ENCODE results near the gene LIPG.

Gene LIPG

DNA sequence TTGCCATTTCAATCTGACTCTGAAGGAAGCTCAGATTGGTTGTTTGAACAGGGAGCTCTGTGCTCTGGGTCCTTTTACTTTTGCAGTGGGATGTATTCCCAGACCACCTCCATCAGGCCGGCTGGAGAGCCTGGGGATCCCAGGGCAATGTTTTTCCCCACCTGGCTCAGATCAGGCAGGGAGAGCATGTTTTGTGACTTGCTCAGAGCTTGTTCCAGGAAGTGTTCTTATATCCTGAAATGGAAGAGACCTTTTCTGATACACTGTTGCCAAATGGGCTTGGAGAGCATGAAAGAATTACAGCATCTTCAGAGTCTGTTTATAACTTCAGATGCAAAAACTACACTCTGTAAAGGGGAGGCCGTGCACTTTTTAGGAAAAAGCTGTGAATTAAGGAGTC, 56.0 kb downstream of the LIPG start:
- H2BK15ac ChIP-seq (ENCODE audit: low read length), result no peak overlapping the region
- H4K91ac ChIP-seq (ENCODE audit: low read depth, low read length, poor library complexity), result no peak overlapping the region
- H2AK5ac ChIP-seq (ENCODE audit: low read depth, low read length), result no peak overlapping the region
- no CpG with 5 or more reads among the region's 2 CpGs for WGBS, 2 donors (ENCODE audit: extremely low coverage in 2 of 2, insufficient read length in 2 of 2, insufficient replicate concordance in 1 of 2)
- H2BK120ac ChIP-seq (ENCODE audit: low read depth, low read length), result no peak overlapping the region
- H3K4ac ChIP-seq (ENCODE audit: low read length), result no peak overlapping the region
- no peak overlapping the region for H2BK12ac ChIP-seq (ENCODE audit: low read length)
- H3K27me3 ChIP-seq (ENCODE audit: control insufficient read depth in 3 of 3, insufficient read depth in 3 of 3, low read depth in 1 of 3, low read length in 3 of 3), result no peaks in the 10 kb centered on the region
- no peaks in the 10 kb centered on the region for H3K36me3 ChIP-seq (replicated peaks in 1 of 2; ENCODE audit: control insufficient read depth in 2 of 2, insufficient read depth in 2 of 2, low read length in 2 of 2)
- no peak overlapping the region for H3K18ac ChIP-seq (ENCODE audit: low read length)
- H2AFZ ChIP-seq (ENCODE audit: low read length), result no peak overlapping the region
- no peak overlapping the region for H4K8ac ChIP-seq (ENCODE audit: low read depth, low read length)
- H3K23ac ChIP-seq (ENCODE audit: low read depth, low read length, poor library complexity), result no peak overlapping the region
- no peak overlapping the region for H3K4me3 ChIP-seq (ENCODE audit: low read length in 2 of 2)
- peaks cover 23 to 51% of the 10 kb centered on the region in 2 donors for H3K4me1 ChIP-seq (ENCODE audit: control insufficient read depth in 2 of 2, insufficient read depth in 1 of 2, low read depth in 1 of 2, low read length in 2 of 2)
- H3K9me3 ChIP-seq (replicated peaks in 1 of 2; ENCODE audit: control insufficient read depth in 2 of 2, insufficient read depth in 1 of 2, low read depth in 1 of 2, low read length in 2 of 2), result no peaks in the 10 kb centered on the region
- H2BK5ac ChIP-seq (ENCODE audit: low read length), result no peak overlapping the region
- H3K9ac ChIP-seq (ENCODE audit: low read depth, low read length, poor library complexity), result no peak overlapping the region
- no peak for DNase-seq (ENCODE audit: low spot score)
- H3K4me2 ChIP-seq (ENCODE audit: insufficient read depth, low read length, poor library complexity, severe bottlenecking), result no peak overlapping the region
- no peak overlapping the region for H3K27ac ChIP-seq (replicated peaks; ENCODE audit: low read length)
- H3K79me1 ChIP-seq (ENCODE audit: low read depth, low read length), result no peaks in the 10 kb centered on the region
- H3K14ac ChIP-seq (ENCODE audit: low read length), result no peak overlapping the region

GRCh38 chr18:49618742-49619681, 57.2 kb downstream of the LIPG start:
- no peaks in the 10 kb centered on the region for H3K9me3 ChIP-seq (replicated peaks in 1 of 2; ENCODE audit: control insufficient read depth in 2 of 2, insufficient read depth in 1 of 2, low read depth in 1 of 2, low read length in 2 of 2)
- peaks cover 14 to 40% of the 10 kb centered on the region in 2 donors for H3K4me1 ChIP-seq (ENCODE audit: control insufficient read depth in 2 of 2, insufficient read depth in 1 of 2, low read depth in 1 of 2, low read length in 2 of 2)
- H2AFZ ChIP-seq (ENCODE audit: low read length), result peak overlapping the region; percentile 60
- H3K4me2 ChIP-seq (ENCODE audit: insufficient read depth, low read length, poor library complexity, severe bottlenecking), result no peak overlapping the region
- DNase-seq (ENCODE audit: low spot score), result no peak
- H2BK5ac ChIP-seq (ENCODE audit: low read length), result no peak overlapping the region
- peak overlapping the region; percentile 9 for H3K27ac ChIP-seq (replicated peaks; ENCODE audit: low read length)
- peak overlapping the region; percentile 65 for H2BK12ac ChIP-seq (ENCODE audit: low read length)
- peak overlapping the region; percentile 29 for H3K18ac ChIP-seq (ENCODE audit: low read length)
- no peak overlapping the region for H2BK120ac ChIP-seq (ENCODE audit: low read depth, low read length)
- WGBS, 2 donors (ENCODE audit: extremely low coverage in 2 of 2, insufficient read length in 2 of 2, insufficient replicate concordance in 1 of 2), result no CpG with 5 or more reads among the region's 11 CpGs
- no peak overlapping the region for H3K4ac ChIP-seq (ENCODE audit: low read length)
- H3K14ac ChIP-seq (ENCODE audit: low read length), result no peak overlapping the region
- H4K8ac ChIP-seq (ENCODE audit: low read depth, low read length), result no peak overlapping the region
- H2AK5ac ChIP-seq (ENCODE audit: low read depth, low read length), result peak overlapping the region; percentile 64
- no peak overlapping the region for H3K4me3 ChIP-seq (ENCODE audit: low read length in 2 of 2)
- no peaks in the 10 kb centered on the region for H3K79me1 ChIP-seq (ENCODE audit: low read depth, low read length)
- H2BK15ac ChIP-seq (ENCODE audit: low read length), result peak overlapping the region; percentile 18
- no peaks in the 10 kb centered on the region for H3K27me3 ChIP-seq (ENCODE audit: control insufficient read depth in 3 of 3, insufficient read depth in 3 of 3, low read depth in 1 of 3, low read length in 3 of 3)
- no peak overlapping the region for H4K91ac ChIP-seq (ENCODE audit: low read depth, low read length, poor library complexity)
- H3K23ac ChIP-seq (ENCODE audit: low read depth, low read length, poor library complexity), result no peak overlapping the region
- no peaks in the 10 kb centered on the region for H3K36me3 ChIP-seq (replicated peaks in 1 of 2; ENCODE audit: control insufficient read depth in 2 of 2, insufficient read depth in 2 of 2, low read length in 2 of 2)
- no peak overlapping the region for H3K9ac ChIP-seq (ENCODE audit: low read depth, low read length, poor library complexity)

DNA sequence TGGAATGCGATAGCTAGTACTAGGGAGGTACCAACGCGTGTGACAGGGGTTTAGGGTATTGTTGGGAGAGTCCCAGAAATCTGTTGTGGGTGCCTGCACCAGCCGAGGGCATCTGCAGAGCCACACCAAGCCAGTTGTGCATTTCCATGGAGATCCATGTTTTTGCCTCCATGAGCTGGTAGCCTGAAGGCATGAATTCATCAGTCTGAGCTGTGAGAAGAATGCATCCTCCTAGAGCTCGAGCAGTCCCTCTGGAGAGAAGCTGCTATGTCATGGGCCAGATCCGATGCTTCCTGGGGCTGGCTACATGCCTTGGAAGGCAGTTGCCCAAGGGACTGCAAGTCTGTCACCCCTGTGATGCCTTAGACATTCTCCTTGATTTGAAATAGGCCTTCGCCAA, 57.9 kb downstream of the LIPG start:
- Histone ChIP-seq H3K27me3 (ENCODE audit: control insufficient read depth in 3 of 3, insufficient read depth in 3 of 3, low read depth in 1 of 3, low read length in 3 of 3) (no peaks in the 10 kb centered on the region), H3K4me2 (ENCODE audit: insufficient read depth, low read length, poor library complexity, severe bottlenecking) (no peak overlapping the region), H2BK120ac (ENCODE audit: low read depth, low read length) (no peak overlapping the region), H4K8ac (ENCODE audit: low read depth, low read length) (no peak overlapping the region), H3K4me1 (ENCODE audit: control insufficient read depth in 2 of 2, insufficient read depth in 1 of 2, low read depth in 1 of 2, low read length in 2 of 2) (peaks cover 14 to 39% of the 10 kb centered on the region in 2 donors), H3K9ac (ENCODE audit: low read depth, low read length, poor library complexity) (no peak overlapping the region), H3K4me3 (ENCODE audit: low read length in 2 of 2) (no peak overlapping the region), H3K9me3 (replicated peaks in 1 of 2; ENCODE audit: control insufficient read depth in 2 of 2, insufficient read depth in 1 of 2, low read depth in 1 of 2, low read length in 2 of 2) (no peaks in the 10 kb centered on the region), H2BK15ac (ENCODE audit: low read length) (no peak overlapping the region), H3K14ac (ENCODE audit: low read length) (no peak overlapping the region), H2BK12ac (ENCODE audit: low read length) (no peak overlapping the region), H2AK5ac (ENCODE audit: low read depth, low read length) (no peak overlapping the region), H2BK5ac (ENCODE audit: low read length) (no peak overlapping the region), H4K91ac (ENCODE audit: low read depth, low read length, poor library complexity) (no peak overlapping the region), H3K18ac (ENCODE audit: low read length) (peak overlapping the region; percentile 36), H3K79me1 (ENCODE audit: low read depth, low read length) (no peaks in the 10 kb centered on the region), H3K27ac (replicated peaks; ENCODE audit: low read length) (no peak overlapping the region), H3K36me3 (replicated peaks in 1 of 2; ENCODE audit: control insufficient read depth in 2 of 2, insufficient read depth in 2 of 2, low read length in 2 of 2) (no peaks in the 10 kb centered on the region), H3K23ac (ENCODE audit: low read depth, low read length, poor library complexity) (no peak overlapping the region), H3K4ac (ENCODE audit: low read length) (no peak overlapping the region), H2AFZ (ENCODE audit: low read length) (peak overlapping the region; percentile 60)
- no CpG with 5 or more reads among the region's 7 CpGs for WGBS, 2 donors (ENCODE audit: extremely low coverage in 2 of 2, insufficient read length in 2 of 2, insufficient replicate concordance in 1 of 2)
- DNase-seq (ENCODE audit: low spot score), result no peak

DNA sequence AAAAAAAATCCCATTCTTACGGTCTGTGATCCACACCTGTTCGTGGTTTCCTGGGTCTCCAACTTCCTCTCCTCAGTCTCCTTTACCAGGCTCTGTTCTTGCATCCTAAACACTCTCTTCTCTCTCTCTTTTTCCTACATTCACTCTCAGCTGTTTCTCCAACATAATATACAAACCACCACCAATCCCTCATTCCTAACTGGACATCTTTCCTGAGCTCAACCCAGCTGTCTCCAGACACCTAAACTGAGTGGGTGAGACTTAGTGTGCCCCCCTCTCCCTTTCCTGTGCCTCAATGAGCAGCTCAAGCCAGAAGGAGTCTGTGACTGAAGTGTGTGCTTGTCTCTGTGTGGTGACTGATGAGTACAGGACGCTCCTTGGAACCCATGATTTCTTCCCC, 59.4 kb downstream of the LIPG start:
- no peak overlapping the region for H3K4me2 ChIP-seq (ENCODE audit: insufficient read depth, low read length, poor library complexity, severe bottlenecking)
- no peaks in the 10 kb centered on the region for H3K27me3 ChIP-seq (ENCODE audit: control insufficient read depth in 3 of 3, insufficient read depth in 3 of 3, low read depth in 1 of 3, low read length in 3 of 3)
- H3K23ac ChIP-seq (ENCODE audit: low read depth, low read length, poor library complexity), result no peak overlapping the region
- no peak overlapping the region for H2BK5ac ChIP-seq (ENCODE audit: low read length)
- H3K9me3 ChIP-seq (replicated peaks in 1 of 2; ENCODE audit: control insufficient read depth in 2 of 2, insufficient read depth in 1 of 2, low read depth in 1 of 2, low read length in 2 of 2), result no peaks in the 10 kb centered on the region
- no peak overlapping the region for H4K8ac ChIP-seq (ENCODE audit: low read depth, low read length)
- no peak overlapping the region for H2BK120ac ChIP-seq (ENCODE audit: low read depth, low read length)
- no peak for DNase-seq (ENCODE audit: low spot score)
- H2AK5ac ChIP-seq (ENCODE audit: low read depth, low read length), result no peak overlapping the region
- no peak overlapping the region for H3K14ac ChIP-seq (ENCODE audit: low read length)
- no peak overlapping the region for H3K9ac ChIP-seq (ENCODE audit: low read depth, low read length, poor library complexity)
- H3K4ac ChIP-seq (ENCODE audit: low read length), result no peak overlapping the region
- no peak overlapping the region for H2BK15ac ChIP-seq (ENCODE audit: low read length)
- no peaks in the 10 kb centered on the region for H3K36me3 ChIP-seq (replicated peaks in 1 of 2; ENCODE audit: control insufficient read depth in 2 of 2, insufficient read depth in 2 of 2, low read length in 2 of 2)
- no peak overlapping the region for H4K91ac ChIP-seq (ENCODE audit: low read depth, low read length, poor library complexity)
- H3K27ac ChIP-seq (replicated peaks; ENCODE audit: low read length), result no peak overlapping the region
- peaks cover 20 to 39% of the 10 kb centered on the region in 2 donors for H3K4me1 ChIP-seq (ENCODE audit: control insufficient read depth in 2 of 2, insufficient read depth in 1 of 2, low read depth in 1 of 2, low read length in 2 of 2)
- H3K79me1 ChIP-seq (ENCODE audit: low read depth, low read length), result no peaks in the 10 kb centered on the region
- peak overlapping the region; percentile 65 for H2AFZ ChIP-seq (ENCODE audit: low read length)
- no peak overlapping the region for H2BK12ac ChIP-seq (ENCODE audit: low read length)
- no peak overlapping the region for H3K18ac ChIP-seq (ENCODE audit: low read length)
- H3K4me3 ChIP-seq (ENCODE audit: low read length in 2 of 2), result no peak overlapping the region
- WGBS, 2 donors (ENCODE audit: extremely low coverage in 2 of 2, insufficient read length in 2 of 2, insufficient replicate concordance in 1 of 2), result no CpG with 5 or more reads among the region's 3 CpGs

Data from neuronal stem cell (in vitro differentiated cells).